ENCODE data around the gene VIM.

The VIM gene

DNA sequence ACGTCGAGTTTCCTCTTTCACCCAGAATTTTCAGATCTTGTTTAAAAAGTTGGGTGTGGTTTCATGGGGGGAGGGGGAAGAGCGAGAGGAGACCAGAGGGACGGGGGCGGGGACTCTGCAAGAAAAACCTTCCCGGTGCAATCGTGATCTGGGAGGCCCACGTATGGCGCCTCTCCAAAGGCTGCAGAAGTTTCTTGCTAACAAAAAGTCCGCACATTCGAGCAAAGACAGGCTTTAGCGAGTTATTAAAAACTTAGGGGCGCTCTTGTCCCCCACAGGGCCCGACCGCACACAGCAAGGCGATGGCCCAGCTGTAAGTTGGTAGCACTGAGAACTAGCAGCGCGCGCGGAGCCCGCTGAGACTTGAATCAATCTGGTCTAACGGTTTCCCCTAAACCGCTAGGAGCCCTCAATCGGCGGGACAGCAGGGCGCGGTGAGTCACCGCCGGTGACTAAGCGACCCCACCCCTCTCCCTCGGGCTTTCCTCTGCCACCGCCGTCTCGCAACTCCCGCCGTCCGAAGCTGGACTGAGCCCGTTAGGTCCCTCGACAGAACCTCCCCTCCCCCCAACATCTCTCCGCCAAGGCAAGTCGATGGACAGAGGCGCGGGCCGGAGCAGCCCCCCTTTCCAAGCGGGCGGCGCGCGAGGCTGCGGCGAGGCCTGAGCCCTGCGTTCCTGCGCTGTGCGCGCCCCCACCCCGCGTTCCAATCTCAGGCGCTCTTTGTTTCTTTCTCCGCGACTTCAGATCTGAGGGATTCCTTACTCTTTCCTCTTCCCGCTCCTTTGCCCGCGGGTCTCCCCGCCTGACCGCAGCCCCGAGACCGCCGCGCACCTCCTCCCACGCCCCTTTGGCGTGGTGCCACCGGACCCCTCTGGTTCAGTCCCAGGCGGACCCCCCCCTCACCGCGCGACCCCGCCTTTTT, at the start of gene VIM:
Gene VIM (plus strand): TSS at position 151 of the 925 bp plus-strand sequence. CDS start 1,182 bp downstream, outside the sequence.
- DNase-seq (ENCODE audit: low spot score): peak; percentile 40

DNA sequence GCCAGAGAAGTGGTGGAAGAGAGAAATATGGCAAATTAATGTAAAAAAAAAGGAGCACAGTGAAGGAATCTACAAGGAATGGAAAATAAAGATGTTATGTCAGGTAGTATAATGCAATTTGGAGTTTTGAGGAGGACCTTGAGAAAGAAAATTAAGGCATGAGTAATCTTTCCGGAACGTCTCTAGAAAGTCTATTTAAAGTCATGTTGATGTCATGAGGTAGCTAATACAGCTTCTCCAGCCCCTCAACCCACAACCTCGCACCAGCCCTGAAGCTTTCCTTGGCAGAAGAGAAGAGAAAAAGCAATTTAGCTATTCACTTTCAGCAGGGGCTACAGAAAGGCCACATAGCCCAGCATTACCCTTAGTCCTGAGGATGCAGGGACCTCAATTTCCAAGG, 49.0 kb upstream of the VIM start:
- no peak for DNase-seq (ENCODE audit: low spot score)

- DNase-seq (ENCODE audit: low spot score): no peak
These were observed 46.9 kb upstream of the VIM start for GRCh38 chr10:17181110-17181509.

GRCh38 chr10:17181751-17182150, 46.3 kb upstream of the VIM start:
- DNase-seq (ENCODE audit: low spot score): no peak

DNA sequence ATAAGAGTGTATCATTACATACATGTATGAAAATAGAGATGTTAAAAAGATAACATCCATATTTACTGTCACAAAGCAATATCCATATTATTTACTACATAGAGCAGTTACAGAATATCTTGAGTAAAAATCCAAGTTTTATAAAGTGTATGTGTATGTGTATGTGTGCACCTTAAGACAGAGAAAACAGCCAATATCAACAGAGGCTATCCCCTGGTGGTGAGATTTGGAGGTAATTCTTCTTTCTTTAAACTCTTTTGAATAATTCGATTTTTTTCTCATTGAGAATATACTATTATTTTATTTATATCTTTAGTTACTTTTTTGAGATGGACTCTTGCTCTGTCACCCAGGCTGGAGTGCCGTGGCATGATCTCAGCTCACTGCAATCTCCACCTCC, 44.9 kb upstream of the VIM start:
- no peak for DNase-seq (ENCODE audit: low spot score)

- no peak for DNase-seq (ENCODE audit: low spot score)
These were observed 42.2 kb upstream of the VIM start for GRCh38 chr10:17185873-17186272.

DNA sequence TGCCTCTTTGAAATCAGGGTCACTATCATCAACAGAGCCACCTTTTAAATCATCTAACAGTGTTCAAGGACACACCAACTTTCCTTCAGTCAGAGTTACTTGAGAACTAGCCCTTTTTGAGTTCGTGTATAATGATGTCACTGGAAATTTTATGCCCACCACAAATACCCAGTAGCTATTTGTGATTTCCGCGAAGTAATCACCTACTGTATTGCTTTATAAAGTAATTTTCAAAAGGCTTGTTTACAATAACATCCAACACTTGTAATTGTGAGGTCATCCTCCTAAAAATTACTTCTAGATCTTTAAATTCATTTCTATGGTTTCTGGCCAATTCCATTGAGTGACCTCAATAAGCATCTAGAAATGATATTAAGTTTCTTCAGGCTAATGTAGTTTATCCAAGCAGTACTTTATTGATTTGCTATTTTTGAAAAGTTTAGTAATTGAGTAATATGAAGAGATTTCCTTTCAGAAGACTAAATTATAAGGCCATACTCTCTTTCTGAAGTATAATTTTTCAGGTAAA, 39.3 kb upstream of the VIM start:
- no peak for DNase-seq (ENCODE audit: low spot score)

DNA sequence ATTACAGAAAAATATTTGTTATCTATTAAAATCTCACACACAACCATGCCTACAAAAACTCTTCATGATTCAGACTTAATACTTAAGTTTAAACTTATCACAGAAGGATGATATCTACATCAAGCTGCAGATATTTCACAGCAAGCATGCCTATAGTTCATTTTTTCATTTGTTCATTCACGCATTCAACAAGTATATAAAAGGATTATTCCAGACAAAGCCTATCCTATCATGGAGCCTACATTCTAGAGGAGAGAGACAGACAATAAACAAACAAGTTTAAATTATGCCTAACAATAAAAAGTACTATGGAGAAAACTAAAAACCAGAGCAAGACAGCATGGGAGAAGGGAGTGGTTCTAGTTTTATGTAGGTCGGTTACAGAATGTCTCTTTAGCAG, 37.4 kb upstream of the VIM start:
- no peak for DNase-seq (ENCODE audit: low spot score)

DNA sequence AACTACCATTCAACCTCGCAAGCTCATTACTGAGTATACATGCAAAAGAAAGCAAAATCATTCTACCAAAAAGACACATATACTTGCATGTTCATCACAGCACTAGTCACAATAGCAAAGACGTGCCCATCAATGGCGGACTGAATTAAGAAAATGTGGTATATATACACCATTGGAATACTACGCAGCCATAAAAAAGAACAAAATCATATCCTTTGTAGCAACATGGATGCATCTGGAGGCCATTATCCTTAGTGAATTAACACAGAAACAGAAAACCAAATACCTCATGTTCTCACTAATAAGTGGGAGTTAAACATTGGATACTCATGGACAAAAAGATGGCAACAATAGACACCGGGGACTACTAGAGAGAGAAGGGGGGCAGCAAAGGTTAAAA, 33.0 kb upstream of the VIM start:
- DNase-seq (ENCODE audit: low spot score): no peak

- no peak for DNase-seq (ENCODE audit: low spot score)
These were observed 32.0 kb upstream of the VIM start for GRCh38 chr10:17196045-17196444.

GRCh38 chr10:17196573-17196972, 31.5 kb upstream of the VIM start:
- DNase-seq (ENCODE audit: low spot score): no peak

- no peak for DNase-seq (ENCODE audit: low spot score)
These were observed 28.7 kb upstream of the VIM start for GRCh38 chr10:17199351-17199804.

- DNase-seq (ENCODE audit: low spot score): no peak
These were observed 27.8 kb upstream of the VIM start for GRCh38 chr10:17200001-17200911.

DNA sequence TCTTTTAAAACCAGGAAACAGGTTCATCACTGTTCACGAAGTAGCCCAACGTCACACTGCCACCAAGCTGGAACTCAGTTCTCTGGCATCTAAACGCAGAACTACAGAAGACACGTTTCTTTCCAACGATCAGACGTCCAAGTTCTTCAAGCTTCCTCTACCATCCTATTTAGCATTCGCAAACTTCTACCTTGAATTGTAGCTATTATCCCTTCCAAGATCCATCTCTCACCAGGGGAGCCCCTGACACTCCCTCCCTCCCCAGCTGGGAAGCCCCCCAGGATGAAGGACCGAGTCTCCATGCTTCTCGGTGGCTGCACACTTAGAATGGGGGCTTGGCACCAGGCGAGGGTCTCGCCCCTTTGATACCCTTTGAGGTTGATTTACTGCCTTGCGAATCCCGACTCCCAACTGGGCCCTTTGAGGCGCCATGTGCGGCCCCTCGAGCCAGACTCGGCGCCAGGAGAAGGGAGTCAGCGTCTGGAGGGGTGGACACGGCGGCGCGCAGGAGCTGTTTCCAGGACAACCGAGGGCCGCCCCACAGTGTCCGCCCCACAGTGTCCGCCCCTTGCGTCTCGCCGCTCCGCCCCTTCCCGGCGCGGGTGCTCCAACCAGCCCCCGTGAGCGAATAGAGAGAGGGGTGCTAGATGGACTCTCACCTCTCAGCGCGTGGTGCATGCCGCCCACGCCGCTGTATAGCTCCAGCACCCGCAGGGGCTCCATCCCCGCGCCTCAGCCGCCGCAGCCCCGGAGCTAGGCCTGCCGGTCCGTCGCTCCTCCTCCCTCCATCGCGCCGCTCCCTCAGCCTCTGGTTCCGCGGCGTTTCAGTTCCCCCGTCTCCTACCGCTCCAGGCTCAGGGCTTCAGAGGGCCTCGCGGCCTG, 26.9 kb upstream of the VIM start, which contains the start of gene TRDMT1:
Gene TRDMT1 (minus strand): TSS at position 761 of the 882 bp plus-strand sequence. CDS start 38 bp downstream, at position 723.
- DNase-seq (ENCODE audit: low spot score): peak; percentile 85

GRCh38 chr10:17201794-17202116, 26.3 kb upstream of the VIM start:
- no peak for DNase-seq (ENCODE audit: low spot score)

- DNase-seq (ENCODE audit: low spot score): no peak
These were observed 25.5 kb upstream of the VIM start for GRCh38 chr10:17202506-17202905.

- no peak for DNase-seq (ENCODE audit: low spot score)
These were observed 25.0 kb upstream of the VIM start for GRCh38 chr10:17202999-17203398.

DNA sequence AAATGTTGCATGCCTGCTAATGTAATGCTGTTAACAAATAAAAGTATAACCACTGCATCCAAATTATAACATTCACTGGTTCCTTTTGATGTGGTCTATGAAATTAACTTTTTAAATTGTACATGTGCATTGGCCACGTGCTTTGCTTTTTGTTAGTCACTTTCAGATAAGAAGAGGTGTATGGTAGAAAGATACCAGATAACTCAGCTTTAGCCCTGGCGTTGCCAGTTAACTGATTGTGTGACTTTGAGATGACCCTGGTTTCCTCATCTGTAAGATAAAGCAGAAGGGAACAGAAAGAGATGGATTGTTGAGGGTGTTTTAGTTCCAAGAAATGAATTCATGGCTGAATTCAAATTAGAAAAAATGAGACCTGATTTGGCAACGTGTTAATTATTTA, 24.6 kb upstream of the VIM start:
- no peak for DNase-seq (ENCODE audit: low spot score)

GRCh38 chr10:17206210-17206709, 21.8 kb upstream of the VIM start:
- DNase-seq (ENCODE audit: low spot score): no peak

DNA sequence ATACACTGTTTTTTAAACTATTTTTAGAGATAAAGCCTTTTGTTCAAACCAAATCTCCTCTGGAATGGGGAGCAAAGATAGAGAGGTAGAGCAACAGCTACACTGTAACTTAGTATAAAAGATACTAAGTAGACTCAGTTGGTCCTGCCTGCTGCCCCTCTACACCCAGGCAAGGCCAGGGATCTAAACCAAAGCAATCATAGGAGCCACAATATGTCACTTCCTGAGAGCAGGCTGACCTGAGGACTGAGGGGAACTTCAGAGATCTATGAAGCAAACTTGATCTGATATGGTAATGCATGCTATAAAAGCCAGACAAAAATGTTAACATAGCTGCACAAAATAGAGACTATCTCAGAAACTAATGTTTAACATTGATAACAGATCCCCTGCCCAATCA, 19.6 kb upstream of the VIM start:
- no peak for DNase-seq (ENCODE audit: low spot score)

- no peak for DNase-seq (ENCODE audit: low spot score)
These were observed 18.7 kb upstream of the VIM start for GRCh38 chr10:17209302-17209701.

All from hematopoietic multipotent progenitor cell treated with erythropoietin and hydrocortisone succinate and interleukin-3 and kit ligand, for 15 days (in vitro differentiated cells).